ENCODE measurements around the gene XRCC4. TPM values are rescaled to one million over a fixed set of nuclear protein-coding genes. Genes with fewer than 3 reads are reported as not detected.

XRCC4 gene
- total RNA-seq, 1 donor from 2014 or later = 7.4 TPM

GRCh38 chr5:83376461-83376860, 299.1 kb downstream of the XRCC4 start:
- DNase-seq (ENCODE audit: low spot score) = no peak

GRCh38 chr5:83377131-83377865, 300.0 kb downstream of the XRCC4 start:
- no peak for DNase-seq (ENCODE audit: low spot score)

GRCh38 chr5:83378624-83379289, 301.4 kb downstream of the XRCC4 start:
- no peak for DNase-seq (ENCODE audit: low spot score)

- no peak for DNase-seq (ENCODE audit: low spot score)
Observed at GRCh38 chr5:83385812-83386211, 308.5 kb downstream of the XRCC4 start.

GRCh38 chr5:83387041-83387440, 309.7 kb downstream of the XRCC4 start:
- DNase-seq (ENCODE audit: low spot score) = no peak

- no peak for DNase-seq (ENCODE audit: low spot score)
Observed at GRCh38 chr5:83388608-83389007, 311.3 kb downstream of the XRCC4 start.

- no peak for DNase-seq (ENCODE audit: low spot score)
Observed at GRCh38 chr5:83392766-83393503, 315.6 kb downstream of the XRCC4 start.

- no peak for DNase-seq (ENCODE audit: low spot score)
Observed at GRCh38 chr5:83393504-83393866, 316.1 kb downstream of the XRCC4 start.

- DNase-seq (ENCODE audit: low spot score) = no peak
Observed at GRCh38 chr5:83394190-83394589, 316.8 kb downstream of the XRCC4 start.

GRCh38 chr5:83396662-83397061, 319.3 kb downstream of the XRCC4 start:
- no peak for DNase-seq (ENCODE audit: low spot score)

GRCh38 chr5:83397658-83398057, 320.3 kb downstream of the XRCC4 start:
- no peak for DNase-seq (ENCODE audit: low spot score)

- DNase-seq (ENCODE audit: low spot score) = no peak
Observed at GRCh38 chr5:83400241-83400640, 322.9 kb downstream of the XRCC4 start.

GRCh38 chr5:83400701-83401100, 323.4 kb downstream of the XRCC4 start:
- no peak for DNase-seq (ENCODE audit: low spot score)

GRCh38 chr5:83401122-83401731, 323.9 kb downstream of the XRCC4 start:
- DNase-seq (ENCODE audit: low spot score) = no peak

GRCh38 chr5:83401775-83402174, 324.4 kb downstream of the XRCC4 start:
- no peak for DNase-seq (ENCODE audit: low spot score)

Other genes with a start within 250 kb of the XRCC4 start
- 108 TPM for gene TMEM167A, start 153 bp upstream of the XRCC4 start, total RNA-seq

Data from mesenteric fat pad (tissue), 1 donor.